HL-60 (cell line): ENCODE data around the gene CYGB.

Experiments
- DNase-seq, 2 experiments: peaks; one replicate each; pipeline ENCODE4 v3.0.0-alpha.2; 2010 to 2020; ENCODE audit warnings: low read depth in 1 of 2, low spot score in 1 of 2
- H3K27ac ChIP-seq: fragments of 250-450 bp; sonication (Bioruptor Pico); replicated peaks from 2 replicates; pipeline ENCODE4 v1.5.1; 2020; ENCODE audit warnings: mild to moderate bottlenecking, moderate library complexity
- H3K27me3 ChIP-seq: fragments of 250-450 bp; sonication (Bioruptor Pico); 2 replicates; pipeline ENCODE4 v1.5.1; 2021; ENCODE audit warnings: mild to moderate bottlenecking, moderate library complexity; ENCODE audit not compliant: insufficient read depth, poor library complexity, severe bottlenecking
- H3K4me3 ChIP-seq: replicated peaks from 2 replicates; pipeline ENCODE4 v1.5.1; 2011; ENCODE audit warnings: mild to moderate bottlenecking, control low read depth, low read length; ENCODE audit not compliant: insufficient read depth
- CTCF ChIP-seq: IDR thresholded peaks from one replicate; pipeline ENCODE4 v1.5.1; 2011; ENCODE audit warnings: low read length, control low read depth, inconsistent platforms; ENCODE audit not compliant: insufficient read depth
- GABPA ChIP-seq: IDR thresholded peaks from 2 replicates; pipeline ENCODE4 v1.6.1; 2012; ENCODE audit warnings: low read depth
- POLR2AphosphoS5 ChIP-seq: IDR thresholded peaks from 2 replicates; pipeline ENCODE4 v1.6.1; 2012; ENCODE audit warnings: low read depth
- REST ChIP-seq: IDR thresholded peaks from 2 replicates; pipeline ENCODE4 v1.6.1; 2012; ENCODE audit warnings: low read depth; ENCODE audit not compliant: insufficient replicate concordance
- SPI1 ChIP-seq: IDR thresholded peaks from 2 replicates; pipeline ENCODE4 v1.6.1; 2012; ENCODE audit warnings: low read depth, mild to moderate bottlenecking, borderline replicate concordance

Gene CYGB

DNA sequence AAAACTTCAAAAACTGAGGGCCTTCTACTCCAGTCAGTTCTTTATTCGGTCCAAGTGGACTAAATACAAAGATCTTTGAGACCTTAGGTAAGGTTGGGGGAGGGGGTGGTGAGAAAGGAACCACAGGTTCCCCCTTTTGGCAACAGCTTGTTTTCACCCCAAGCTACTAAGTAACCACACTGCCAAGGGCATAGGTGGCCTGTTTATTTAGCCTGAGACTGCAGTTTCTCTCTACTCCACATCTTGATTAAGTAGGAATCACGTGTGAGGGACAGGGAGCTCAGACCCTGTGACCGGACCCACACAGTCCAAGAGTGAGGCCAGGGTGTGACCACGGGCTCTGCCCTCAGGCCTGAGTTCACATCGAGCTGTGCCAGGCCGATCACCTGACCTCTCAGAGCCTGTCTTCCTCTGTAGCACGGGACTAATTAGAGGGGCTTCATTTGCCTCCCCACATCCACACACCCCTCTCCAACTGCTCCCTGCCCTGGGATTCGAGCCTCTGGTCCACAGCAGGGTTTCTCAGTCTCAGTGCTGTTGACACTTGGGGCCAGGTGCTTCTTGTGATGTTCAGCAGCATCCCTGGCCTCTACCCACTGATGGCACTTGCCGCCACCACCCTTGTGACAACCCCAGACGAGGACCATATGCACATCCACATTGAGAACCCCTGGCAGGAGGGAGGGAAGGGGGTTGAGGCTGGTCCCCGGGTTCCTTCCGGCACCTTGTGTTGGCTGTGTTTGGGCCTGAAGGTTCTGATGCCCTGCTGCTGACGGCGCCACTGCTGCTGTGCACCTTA is 30.3 kb upstream of the CYGB start:
- Histone ChIP-seq H3K4me3 (no peak overlapping the region), H3K27ac (peak overlapping the region; percentile 71), H3K27me3 (no peaks in the 10 kb centered on the region)
- TF ChIP-seq GABPA (no peak), POLR2AphosphoS5 (0 out of 2 replicates have a peak, but pooled peaks have one; percentile 16), SPI1 (peak; percentile 41; the same call in 1 of the 2 replicates), CTCF (no peak), REST (no peak)
- peak in 1 of 2 experiments; percentile 82 for DNase-seq

DNA sequence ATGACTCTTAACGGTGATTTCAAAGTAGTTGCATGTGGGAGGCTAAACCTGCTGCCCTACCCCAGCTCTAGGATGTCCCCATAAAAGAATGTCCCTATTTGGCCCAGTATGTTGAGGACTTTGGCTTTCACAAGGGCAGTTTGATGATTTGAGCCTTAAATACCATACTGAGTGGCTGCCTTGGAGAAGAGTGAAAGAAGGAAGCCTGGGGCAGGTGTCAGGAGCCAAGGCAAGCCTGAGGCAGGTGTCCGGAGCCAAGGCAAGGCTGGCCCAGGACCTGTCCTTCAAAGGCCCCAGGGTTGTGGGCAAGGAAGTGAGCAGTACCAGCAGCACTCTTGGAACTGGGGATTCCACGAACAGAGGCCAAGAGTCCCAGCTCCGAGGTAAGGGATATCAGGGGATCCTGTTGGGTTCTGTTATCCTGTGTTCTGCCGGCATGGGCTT is 29.5 kb upstream of the CYGB start:
- TF ChIP-seq REST (no peak), GABPA (no peak), POLR2AphosphoS5 (peak; percentile 9; the same call in 1 of the 2 replicates), CTCF (no peak), SPI1 (no peak)
- no peak overlapping the region for H3K4me3 ChIP-seq
- DNase-seq = peak in 1 of 2 experiments; percentile 10
- peak overlapping the region; percentile 71 for H3K27ac ChIP-seq
- no peaks in the 10 kb centered on the region for H3K27me3 ChIP-seq

- Histone ChIP-seq H3K4me3 (no peak overlapping the region), H3K27ac (no peak overlapping the region), H3K27me3 (no peaks in the 10 kb centered on the region)
- DNase-seq = no peak
- TF ChIP-seq SPI1 = no peak
- no peak for TF ChIP-seq REST
- no peak for TF ChIP-seq GABPA
- no peak for TF ChIP-seq POLR2AphosphoS5
- no peak for TF ChIP-seq CTCF
These were observed 29.1 kb upstream of the CYGB start for GRCh38 chr17:76566613-76566943.
